COLO668 (cell line): ENCODE measurements around the gene NPRL2.

Experiments used
- DNase-seq: peaks from one replicate; lab custom pipeline; 2025; ENCODE audit not compliant: unreplicated experiment; lab: John Stamatoyannopoulos, UW

Gene NPRL2

DNA sequence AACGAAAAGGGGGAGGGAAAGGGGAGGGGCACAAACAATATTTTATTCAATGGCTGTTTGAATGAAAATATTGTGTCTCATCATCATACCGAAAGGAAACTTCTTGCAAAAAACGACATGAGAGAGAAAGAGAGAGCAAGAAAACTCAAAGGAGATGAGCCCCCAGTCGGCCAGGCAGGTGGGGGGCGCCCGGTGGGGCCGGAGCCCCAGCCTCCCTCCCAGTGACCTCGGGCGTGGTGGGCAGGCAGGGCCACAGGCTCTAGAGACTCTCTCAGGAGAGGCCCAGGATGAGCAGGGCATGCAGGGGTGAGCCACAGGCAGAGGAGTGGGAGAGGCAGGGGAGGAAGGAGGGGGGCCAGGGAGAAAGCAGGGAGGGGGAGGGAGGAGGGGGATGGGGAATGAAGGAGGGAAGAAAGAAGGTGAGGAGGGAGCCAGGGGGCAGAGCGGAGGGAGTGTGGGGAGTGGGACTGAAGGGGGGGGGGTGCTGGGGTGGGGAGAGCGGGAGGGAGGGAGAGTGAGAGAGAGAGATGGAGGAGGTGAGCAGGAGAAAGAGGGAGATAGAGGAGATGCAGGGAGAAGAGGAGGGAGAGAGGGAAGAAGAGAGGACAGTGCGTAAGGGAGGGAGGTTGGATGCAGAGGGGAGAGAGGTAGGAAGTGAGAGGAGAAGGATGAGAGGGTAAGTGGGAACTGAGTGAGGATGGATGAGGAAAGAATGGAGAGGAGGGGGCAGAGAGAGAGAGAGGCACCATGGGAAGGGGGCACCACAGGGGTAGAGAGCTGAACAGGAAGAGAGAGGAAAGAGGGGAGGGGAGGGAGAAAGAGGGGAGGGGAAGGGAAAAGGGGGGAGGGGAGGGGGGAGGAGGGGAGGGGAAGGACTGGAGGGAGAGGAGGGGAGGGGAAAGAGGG lies 22.8 kb upstream of the NPRL2 start:
- no peak for DNase-seq

- DNase-seq: no peak
Measured at GRCh38 chr3:50372349-50372748, 21.8 kb upstream of the NPRL2 start.

DNA sequence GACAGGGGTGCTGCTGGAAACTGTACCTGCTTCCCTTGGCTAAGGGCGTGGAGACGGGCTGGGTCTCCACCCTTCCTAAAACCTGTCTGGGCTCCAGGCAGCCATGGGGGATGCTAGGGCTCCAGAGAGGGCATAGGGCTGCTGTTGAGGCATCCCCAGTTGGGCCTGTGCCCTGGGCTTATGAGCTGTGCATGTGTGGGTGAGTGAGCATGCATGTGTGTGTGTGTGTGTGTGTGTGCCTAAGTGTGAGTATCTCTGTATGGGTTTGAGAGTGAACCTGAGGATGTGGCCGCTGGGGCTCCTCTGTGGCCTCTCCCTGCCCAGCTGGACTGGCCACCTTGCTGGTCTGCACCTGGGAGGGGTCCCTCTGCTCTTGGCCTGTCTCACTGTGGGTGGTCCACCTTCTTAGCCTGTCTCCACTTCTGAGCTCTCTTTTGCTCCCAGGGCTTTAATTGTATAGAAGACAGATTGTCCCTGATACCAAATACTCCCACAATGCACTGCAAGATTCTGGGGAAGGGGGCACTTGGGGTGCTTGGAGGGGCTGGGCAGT lies 20.6 kb upstream of the NPRL2 start:
- DNase-seq: no peak

DNA sequence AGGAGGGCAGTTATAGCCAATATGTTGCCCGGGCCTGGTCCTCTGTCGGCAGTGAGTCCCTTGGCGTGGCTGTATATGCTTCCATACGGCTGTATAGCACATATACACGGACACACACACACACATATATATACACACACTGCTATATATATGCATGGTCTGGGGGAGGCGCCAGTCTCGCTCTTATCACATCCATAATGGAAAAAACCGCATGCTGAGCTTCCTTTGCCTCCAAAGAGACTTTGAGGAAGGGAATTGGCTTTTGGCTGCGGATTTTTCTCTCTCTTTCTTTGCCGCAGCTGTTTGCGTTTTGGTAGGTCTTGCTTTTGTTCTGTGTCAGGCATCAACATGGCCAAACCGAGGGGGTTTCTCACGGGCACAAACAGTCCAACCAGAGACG lies 20.0 kb upstream of the NPRL2 start:
- DNase-seq: peak; percentile 33

DNA sequence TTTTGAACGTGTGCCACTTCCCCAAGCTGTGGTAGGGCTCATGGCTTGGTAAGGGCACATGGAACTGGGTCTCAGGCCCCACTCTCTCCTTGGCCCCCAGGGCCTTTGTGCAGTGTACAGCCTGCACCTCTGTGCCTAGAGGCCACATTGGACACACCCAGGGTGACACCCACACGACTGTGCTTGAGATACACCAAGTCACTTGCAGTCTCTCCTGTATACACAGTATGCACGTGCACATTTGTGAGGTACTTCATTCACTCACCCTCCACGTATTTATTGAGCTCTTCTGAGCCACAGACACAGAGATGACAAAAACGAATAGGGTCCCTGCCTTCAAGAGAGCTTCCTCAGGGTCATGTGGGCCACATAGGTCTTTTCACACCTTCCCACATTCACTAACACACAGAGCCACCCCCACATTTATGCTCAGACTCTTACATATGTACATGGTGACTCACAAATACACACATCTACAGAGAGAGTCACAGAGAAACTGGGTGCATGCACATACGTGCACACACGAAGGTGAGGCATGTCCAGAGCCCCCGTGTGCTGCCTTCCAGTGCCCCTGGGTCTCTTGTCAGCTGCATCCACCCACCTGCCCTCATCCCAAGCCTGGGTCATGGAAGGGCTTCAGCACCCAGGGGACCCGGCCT lies 18.6 kb upstream of the NPRL2 start:
- no peak for DNase-seq

DNA sequence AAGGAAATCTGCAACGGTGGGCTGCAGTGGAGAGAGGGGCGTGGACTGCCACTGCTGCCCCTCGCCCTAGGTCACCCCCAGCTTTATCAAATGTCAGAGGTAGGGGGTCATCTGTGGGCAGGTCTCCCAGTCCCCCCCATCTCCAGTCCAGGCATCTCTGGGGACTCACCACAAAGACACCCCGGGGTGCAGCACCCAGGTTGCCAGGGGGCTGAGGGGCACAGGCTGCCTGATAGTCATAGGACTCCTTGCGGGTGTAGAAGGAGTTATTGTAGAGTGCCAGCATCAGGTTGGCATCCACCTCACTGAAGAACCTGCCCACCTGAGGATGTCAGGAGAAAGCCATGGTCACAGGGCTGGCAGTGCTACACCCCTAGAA lies 15.3 kb upstream of the NPRL2 start:
- DNase-seq: no peak

GRCh38 chr3:50365080-50365841 lies 14.7 kb upstream of the NPRL2 start:
- DNase-seq: no peak

- DNase-seq: no peak
Measured at GRCh38 chr3:50364573-50365079, 14.1 kb upstream of the NPRL2 start.

DNA sequence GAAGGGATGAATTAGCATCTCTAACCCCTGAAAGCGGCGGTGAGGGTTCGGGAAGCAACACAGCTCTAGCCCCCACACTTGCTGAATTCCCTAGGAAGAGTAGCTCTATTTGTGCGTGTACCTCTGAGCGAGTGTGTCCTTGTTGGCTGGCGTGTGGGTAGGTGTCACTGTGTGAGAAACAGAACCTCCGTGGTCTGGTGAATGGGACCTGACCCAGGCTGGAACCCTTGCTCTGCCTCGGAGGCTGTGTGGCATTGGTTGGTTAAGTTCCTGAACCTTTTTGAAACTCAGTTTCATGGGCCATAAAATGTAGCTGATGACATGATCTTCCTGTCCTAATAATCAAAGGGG lies 9.2 kb upstream of the NPRL2 start:
- DNase-seq: no peak

GRCh38 chr3:50358911-50359759 lies 8.6 kb upstream of the NPRL2 start, which contains the start of gene TMEM115:
Gene TMEM115 (minus strand): TSS chr3:50359521. CDS start chr3:50359063, 458 bp downstream.
- peak; percentile 91 for DNase-seq

DNA sequence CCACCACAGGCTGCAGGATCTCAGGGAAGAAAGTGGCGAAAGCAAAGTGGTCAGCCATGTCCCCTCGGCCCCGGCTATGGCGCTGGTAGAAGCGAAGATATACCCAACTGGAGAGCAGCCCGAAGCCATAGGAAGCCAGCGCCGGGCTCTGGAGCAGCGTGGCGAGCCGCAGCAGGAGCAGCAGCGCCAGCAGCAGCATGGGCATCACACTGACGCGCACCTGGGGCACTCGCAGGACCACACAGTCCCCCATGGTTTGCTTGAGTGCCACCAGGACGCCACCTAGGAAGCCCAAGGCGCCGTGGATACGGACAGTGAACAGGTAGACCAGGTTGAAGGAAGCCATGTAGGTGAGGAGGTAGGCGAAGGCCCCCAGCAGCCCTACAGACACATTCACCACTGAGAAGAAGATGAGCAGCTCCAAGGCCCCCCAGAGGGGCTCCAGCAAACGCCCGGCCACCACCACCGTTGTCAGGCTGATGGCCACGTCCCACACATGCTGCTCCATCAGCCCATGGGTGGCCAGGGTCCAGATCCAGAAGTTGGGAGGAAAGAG lies 7.9 kb upstream of the NPRL2 start:
- peak; percentile 17 for DNase-seq

GRCh38 chr3:50357481-50357880 lies 6.9 kb upstream of the NPRL2 start:
- DNase-seq: no peak

DNA sequence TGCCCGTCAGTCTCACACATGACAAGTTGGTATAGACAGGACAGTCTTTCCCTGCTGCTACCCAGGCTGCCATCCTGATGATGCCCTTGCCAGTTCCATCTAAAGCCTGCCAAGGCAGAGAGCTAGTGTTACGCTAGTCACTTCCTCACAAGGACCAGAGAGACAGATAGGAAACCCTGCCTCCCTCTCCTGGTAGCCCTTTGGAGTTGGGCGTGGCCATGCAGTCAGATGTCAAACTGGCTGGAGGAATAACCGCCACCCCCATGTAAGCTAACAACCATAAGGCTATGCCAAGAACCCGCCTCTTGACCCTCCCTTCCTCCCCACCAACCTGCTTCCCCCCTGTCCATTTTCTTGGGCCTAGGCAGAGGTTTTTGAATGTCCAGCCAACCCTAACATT lies 6.0 kb upstream of the NPRL2 start:
- DNase-seq: peak; percentile 10

GRCh38 chr3:50355829-50356552 lies 5.4 kb upstream of the NPRL2 start:
- no peak for DNase-seq

DNA sequence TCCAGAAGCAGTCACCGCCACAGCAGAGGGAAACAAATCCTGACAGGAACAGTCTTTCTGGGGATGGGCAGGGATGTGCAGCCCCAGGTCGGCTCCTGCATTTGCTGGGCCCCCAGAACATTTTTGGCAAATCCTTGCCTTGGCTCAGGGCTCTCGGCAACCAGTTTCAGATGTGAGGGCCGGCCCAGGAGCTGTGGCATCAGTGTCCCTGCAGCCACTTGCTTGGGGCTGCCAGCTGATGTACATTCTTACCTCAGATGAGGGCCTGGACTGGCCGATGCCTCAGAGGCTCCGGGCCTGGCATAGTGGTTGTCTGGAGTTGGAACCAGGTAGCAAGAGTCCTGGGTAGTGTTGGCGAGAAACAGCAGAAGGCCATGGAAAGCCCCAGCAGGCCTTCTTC lies 4.3 kb upstream of the NPRL2 start:
- DNase-seq: no peak

- no peak for DNase-seq
Measured at GRCh38 chr3:50354186-50354764, 3.7 kb upstream of the NPRL2 start.

GRCh38 chr3:50353245-50354004 lies 2.9 kb upstream of the NPRL2 start:
- DNase-seq: no peak

GRCh38 chr3:50352781-50353180 lies 2.2 kb upstream of the NPRL2 start:
- DNase-seq: peak; percentile 8
